Cardiac muscle cell (in vitro differentiated cells and primary cell): ENCODE measurements around the gene SLC38A9. TPM values are rescaled to one million over a fixed set of nuclear protein-coding genes. Genes with fewer than 3 reads are reported as not detected.

ENCODE experiments used
- DNase-seq, 2 donors: peaks; one replicate each; pipeline versions ENCODE4 v3.0.0 to v3.0.0-alpha.2; 2010 to 2017; ENCODE audit warnings: low read depth in 1 of 2, low spot score in 1 of 2
- H3K27ac ChIP-seq: fragments of 200-600 bp; sonication (generic); 2 replicates; pipeline ENCODE4 v1.5.1; 2016
- H3K27me3 ChIP-seq: fragments of 200-600 bp; sonication (generic); 2 replicates; pipeline ENCODE4 v1.6.0; 2016; ENCODE audit warnings: control low read depth
- H3K36me3 ChIP-seq: fragments of 200-600 bp; sonication (generic); 2 replicates; pipeline ENCODE4 v1.5.1; 2016; ENCODE audit warnings: control low read depth
- H3K4me1 ChIP-seq: fragments of 200-600 bp; sonication (generic); 2 replicates; pipeline ENCODE4 v1.8.1; 2017; ENCODE audit warnings: low read depth, mild to moderate bottlenecking, mixed run types
- H3K4me3 ChIP-seq: fragments of 200-600 bp; sonication (generic); 2 replicates; pipeline ENCODE4 v1.5.1; 2016; ENCODE audit warnings: mild to moderate bottlenecking
- H3K9me3 ChIP-seq: fragments of 200-600 bp; sonication (generic); 2 replicates; pipeline ENCODE4 v1.5.1; 2017; ENCODE audit warnings: low read depth, mild to moderate bottlenecking, control low read depth
- CTCF ChIP-seq: IDR thresholded peaks from 2 replicates; pipeline ENCODE4 v1.5.1; 2012; ENCODE audit warnings: low read depth, mild to moderate bottlenecking, low read length
- polyA plus RNA-seq: library from polyadenylated mRNA; unstranded; fragments of >200 nt; fragmentation: Nextera tagmentation; extraction: Ambion mirVana; gene quantifications from 2 replicates; pipeline ENCODE4 v1.2.1, GENCODE V29; 2016
- total RNA-seq: library from RNA; depleted of rRNA; stranded (reverse); fragments of >200 nt; gene quantifications from 2 replicates; pipeline ENCODE4 v1.2.3, GENCODE V29; 2016

The SLC38A9 gene
- total and polyA plus RNA-seq, 2 experiments from 2014 or later, result 14.4 to 15.1 TPM

GRCh38 chr5:55671975-55672374 lies 40.1 kb downstream of the SLC38A9 start:
- Histone ChIP-seq H3K4me3 (no peak overlapping the region), H3K27ac (no peak overlapping the region), H3K9me3 (no peaks in the 10 kb centered on the region), H3K4me1 (no peaks in the 10 kb centered on the region), H3K27me3 (no peaks in the 10 kb centered on the region), H3K36me3 (no peaks in the 10 kb centered on the region)
- TF ChIP-seq CTCF, result no peak
- DNase-seq, result peak in 1 of 2 donors; percentile 25

- Histone ChIP-seq H3K4me1 (no peaks in the 10 kb centered on the region), H3K27ac (no peak overlapping the region), H3K4me3 (no peak overlapping the region), H3K27me3 (no peaks in the 10 kb centered on the region), H3K9me3 (no peaks in the 10 kb centered on the region), H3K36me3 (peaks cover 8% of the 10 kb centered on the region)
- peak in 1 of 2 donors; percentile 74 for DNase-seq
- no peak for TF ChIP-seq CTCF
These were observed 43.8 kb downstream of the SLC38A9 start for GRCh38 chr5:55668356-55668755.

- Histone ChIP-seq H3K36me3 (peaks cover 10% of the 10 kb centered on the region), H3K4me3 (no peak overlapping the region), H3K9me3 (no peaks in the 10 kb centered on the region), H3K27ac (no peak overlapping the region), H3K27me3 (no peaks in the 10 kb centered on the region), H3K4me1 (no peaks in the 10 kb centered on the region)
- no peak for TF ChIP-seq CTCF
- no peak for DNase-seq
These were observed 44.2 kb downstream of the SLC38A9 start for GRCh38 chr5:55667938-55668337.

GRCh38 chr5:55665065-55665464 lies 47.1 kb downstream of the SLC38A9 start:
- Histone ChIP-seq H3K4me1 (no peaks in the 10 kb centered on the region), H3K27me3 (no peaks in the 10 kb centered on the region), H3K9me3 (no peaks in the 10 kb centered on the region), H3K27ac (no peak overlapping the region), H3K36me3 (peaks cover 14% of the 10 kb centered on the region), H3K4me3 (no peak overlapping the region)
- peak in 1 of 2 donors; percentile 46 for DNase-seq
- TF ChIP-seq CTCF, result no peak

- H3K4me3 ChIP-seq, result no peak overlapping the region
- H3K4me1 ChIP-seq, result no peaks in the 10 kb centered on the region
- no peaks in the 10 kb centered on the region for H3K27me3 ChIP-seq
- no peak overlapping the region for H3K27ac ChIP-seq
- H3K9me3 ChIP-seq, result no peaks in the 10 kb centered on the region
- peaks cover 4% of the 10 kb centered on the region for H3K36me3 ChIP-seq
- TF ChIP-seq CTCF, result no peak
- DNase-seq, result no peak
These were observed 54.7 kb downstream of the SLC38A9 start for GRCh38 chr5:55657443-55657842.

GRCh38 chr5:55650386-55650785 lies 61.7 kb downstream of the SLC38A9 start:
- no peak overlapping the region for H3K4me3 ChIP-seq
- DNase-seq, result peak in 1 of 2 donors; percentile 83
- no peaks in the 10 kb centered on the region for H3K27me3 ChIP-seq

More at GRCh38 chr5:55650386-55650785, 61.7 kb downstream of the SLC38A9 start:
- TF ChIP-seq CTCF, result no peak
- Histone ChIP-seq H3K9me3 (no peaks in the 10 kb centered on the region), H3K36me3 (peaks cover 8% of the 10 kb centered on the region), H3K4me1 (no peaks in the 10 kb centered on the region), H3K27ac (no peak overlapping the region)
